Endothelial cell (in vitro differentiated cells): ENCODE results near the gene INSYN2A. TPM values are rescaled to one million over a fixed set of nuclear protein-coding genes. Genes with fewer than 3 reads are reported as not detected.

Experiments
- DNase-seq: peaks from one replicate; pipeline ENCODE4 v3.0.0; 2021; ENCODE audit warnings: low spot score
- H3K27ac Mint-ChIP-seq: one replicate; pipeline ENCODE4 v1.8.0; 2021; ENCODE audit warnings: mixed read lengths, inconsistent platforms; ENCODE audit not compliant: unreplicated experiment
- H3K27me3 Mint-ChIP-seq: one replicate; pipeline ENCODE4 v1.8.0; 2021; ENCODE audit warnings: mild to moderate bottlenecking, moderate library complexity, mixed read lengths, inconsistent platforms; ENCODE audit not compliant: unreplicated experiment
- H3K36me3 Mint-ChIP-seq: one replicate; pipeline ENCODE4 v1.8.0; 2021; ENCODE audit warnings: mild to moderate bottlenecking, low read depth, mixed read lengths, inconsistent platforms; ENCODE audit not compliant: unreplicated experiment
- H3K4me1 Mint-ChIP-seq: one replicate; pipeline ENCODE4 v1.8.0; 2021; ENCODE audit warnings: mild to moderate bottlenecking, mixed read lengths, inconsistent platforms; ENCODE audit not compliant: unreplicated experiment
- H3K4me3 Mint-ChIP-seq: one replicate; pipeline ENCODE4 v1.8.0; 2021; ENCODE audit warnings: mild to moderate bottlenecking, mixed read lengths, inconsistent platforms; ENCODE audit not compliant: unreplicated experiment
- H3K9me3 Mint-ChIP-seq: one replicate; pipeline ENCODE4 v1.8.0; 2021; ENCODE audit warnings: mixed read lengths, inconsistent platforms; ENCODE audit not compliant: unreplicated experiment
- total RNA-seq: library from RNA; stranded (reverse); fragmentation: NEBNext Ultra II Directional; extraction: Animal tissue kit (Norgen Biotek cat#: 25700); gene quantifications from one replicate; pipeline ENCODE4 v1.2.1, GENCODE V29; 2021; ENCODE audit not compliant: unreplicated experiment
- TF ChIP-seq, protein P1 (sequence below): fragments of 200-600 bp; sonication (generic); IDR thresholded peaks from one replicate; pipeline ENCODE4 v1.5.0; 2021; ENCODE audit warnings: antibody characterized with exemption; ENCODE audit not compliant: unreplicated experiment

Gene INSYN2A
- total RNA-seq, 1 donor from 2014 or later = 1.7 TPM

GRCh38 chr10:127194111-127194510, 2.3 kb downstream of the INSYN2A start:
- Mint-ChIP-seq H3K36me3 (no peaks in the 10 kb centered on the region), H3K4me3 (peak overlapping the region; percentile 86), H3K27me3 (peaks cover 10% of the 10 kb centered on the region), H3K4me1 (peaks cover 37% of the 10 kb centered on the region), H3K27ac (no peak overlapping the region), H3K9me3 (no peaks in the 10 kb centered on the region)
- no peak for DNase-seq
- TF ChIP-seq, protein P1, sequence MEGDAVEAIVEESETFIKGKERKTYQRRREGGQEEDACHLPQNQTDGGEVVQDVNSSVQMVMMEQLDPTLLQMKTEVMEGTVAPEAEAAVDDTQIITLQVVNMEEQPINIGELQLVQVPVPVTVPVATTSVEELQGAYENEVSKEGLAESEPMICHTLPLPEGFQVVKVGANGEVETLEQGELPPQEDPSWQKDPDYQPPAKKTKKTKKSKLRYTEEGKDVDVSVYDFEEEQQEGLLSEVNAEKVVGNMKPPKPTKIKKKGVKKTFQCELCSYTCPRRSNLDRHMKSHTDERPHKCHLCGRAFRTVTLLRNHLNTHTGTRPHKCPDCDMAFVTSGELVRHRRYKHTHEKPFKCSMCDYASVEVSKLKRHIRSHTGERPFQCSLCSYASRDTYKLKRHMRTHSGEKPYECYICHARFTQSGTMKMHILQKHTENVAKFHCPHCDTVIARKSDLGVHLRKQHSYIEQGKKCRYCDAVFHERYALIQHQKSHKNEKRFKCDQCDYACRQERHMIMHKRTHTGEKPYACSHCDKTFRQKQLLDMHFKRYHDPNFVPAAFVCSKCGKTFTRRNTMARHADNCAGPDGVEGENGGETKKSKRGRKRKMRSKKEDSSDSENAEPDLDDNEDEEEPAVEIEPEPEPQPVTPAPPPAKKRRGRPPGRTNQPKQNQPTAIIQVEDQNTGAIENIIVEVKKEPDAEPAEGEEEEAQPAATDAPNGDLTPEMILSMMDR = no peak

- no peak for DNase-seq
- no peak overlapping the region for H3K27ac Mint-ChIP-seq
- peaks cover 37% of the 10 kb centered on the region for H3K4me1 Mint-ChIP-seq
- TF ChIP-seq, protein P1 = no peak
- no peaks in the 10 kb centered on the region for H3K9me3 Mint-ChIP-seq
- H3K27me3 Mint-ChIP-seq = peaks cover 10% of the 10 kb centered on the region
- no peak overlapping the region for H3K4me3 Mint-ChIP-seq
- H3K36me3 Mint-ChIP-seq = no peaks in the 10 kb centered on the region
These were observed 3.3 kb downstream of the INSYN2A start for GRCh38 chr10:127193125-127193524.

GRCh38 chr10:127190427-127190826, 6.0 kb downstream of the INSYN2A start:
- no peak for DNase-seq
- peak overlapping the region; percentile 1 for H3K27ac Mint-ChIP-seq
- TF ChIP-seq, protein P1 = no peak

GRCh38 chr10:127189226-127189625, 7.2 kb downstream of the INSYN2A start:
- peaks cover 26% of the 10 kb centered on the region for H3K4me1 Mint-ChIP-seq
- H3K27ac Mint-ChIP-seq = no peak overlapping the region
- no peak overlapping the region for H3K4me3 Mint-ChIP-seq
- peaks cover 15% of the 10 kb centered on the region for H3K36me3 Mint-ChIP-seq
- H3K27me3 Mint-ChIP-seq = peaks cover 2% of the 10 kb centered on the region
- DNase-seq = no peak
- H3K9me3 Mint-ChIP-seq = no peaks in the 10 kb centered on the region
- TF ChIP-seq, protein P1 = no peak

More at GRCh38 chr10:127190427-127190826, 6.0 kb downstream of the INSYN2A start:
- no peak overlapping the region for H3K4me3 Mint-ChIP-seq
- H3K4me1 Mint-ChIP-seq = peaks cover 33% of the 10 kb centered on the region
- H3K36me3 Mint-ChIP-seq = peaks cover 9% of the 10 kb centered on the region
- no peaks in the 10 kb centered on the region for H3K9me3 Mint-ChIP-seq
- H3K27me3 Mint-ChIP-seq = peaks cover 6% of the 10 kb centered on the region

GRCh38 chr10:127186813-127187212, 9.6 kb downstream of the INSYN2A start:
- TF ChIP-seq, protein P1 = no peak
- peaks cover 17% of the 10 kb centered on the region for H3K36me3 Mint-ChIP-seq
- no peak overlapping the region for H3K27ac Mint-ChIP-seq
- DNase-seq = no peak
- no peaks in the 10 kb centered on the region for H3K27me3 Mint-ChIP-seq
- H3K4me1 Mint-ChIP-seq = peaks cover 28% of the 10 kb centered on the region
- H3K4me3 Mint-ChIP-seq = no peak overlapping the region
- H3K9me3 Mint-ChIP-seq = no peaks in the 10 kb centered on the region
